GM21786 (cell line): ENCODE data around the gene PLA2G4B.

Experiments used
- ATAC-seq: cut with Tn5 transposase; IDR thresholded peaks from one replicate; pipeline ENCODE4 v1.9.1; 2021; ENCODE audit not compliant: unreplicated experiment

Gene PLA2G4B

GRCh38 chr15:41885841-41886240 is 47.2 kb downstream of the PLA2G4B start:
- ATAC-seq: no peak

DNA sequence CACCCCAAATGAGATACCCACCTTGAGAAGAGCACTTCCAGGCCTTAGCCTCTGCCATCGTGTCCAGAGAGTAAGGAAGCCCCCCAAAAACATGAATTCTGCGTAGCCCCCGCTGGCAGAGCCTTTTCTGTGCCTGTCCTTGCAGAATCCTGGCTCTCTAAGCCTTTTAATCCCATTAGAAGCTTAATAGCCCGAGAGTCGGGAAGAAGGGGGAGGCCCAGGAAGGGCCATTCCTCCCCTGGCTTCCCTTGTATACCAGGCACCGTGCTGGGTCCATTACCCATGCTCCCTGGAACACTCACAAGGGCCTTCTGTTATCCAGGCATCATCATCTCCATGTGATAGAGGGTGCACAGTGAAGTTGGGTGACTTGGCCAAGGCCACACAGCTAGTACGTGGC is 48.1 kb downstream of the PLA2G4B start:
- no peak for ATAC-seq

- no peak for ATAC-seq
Measured at GRCh38 chr15:41887161-41887560, 48.5 kb downstream of the PLA2G4B start.

DNA sequence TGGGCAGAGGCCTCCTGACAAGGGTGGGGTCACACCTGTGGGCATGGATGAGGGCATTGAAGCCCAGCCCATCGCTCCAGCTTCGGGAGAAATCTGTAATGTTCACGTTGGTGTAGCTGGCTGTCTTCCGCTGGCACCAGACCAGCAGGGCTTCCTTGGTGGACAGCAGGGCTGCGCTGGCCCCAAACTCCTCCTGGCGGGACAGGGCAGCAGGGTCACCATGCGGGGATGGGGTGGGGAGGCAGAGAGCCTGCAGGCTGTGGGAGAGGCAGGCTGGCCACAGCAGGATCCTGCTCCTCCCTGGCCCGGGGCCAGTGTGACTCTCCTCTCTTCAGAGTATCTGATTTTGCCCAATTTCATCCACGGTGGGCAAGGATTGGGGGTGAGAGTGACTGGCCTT is 49.2 kb downstream of the PLA2G4B start:
- no peak for ATAC-seq

GRCh38 chr15:41888662-41889253 is 50.1 kb downstream of the PLA2G4B start:
- no peak for ATAC-seq

DNA sequence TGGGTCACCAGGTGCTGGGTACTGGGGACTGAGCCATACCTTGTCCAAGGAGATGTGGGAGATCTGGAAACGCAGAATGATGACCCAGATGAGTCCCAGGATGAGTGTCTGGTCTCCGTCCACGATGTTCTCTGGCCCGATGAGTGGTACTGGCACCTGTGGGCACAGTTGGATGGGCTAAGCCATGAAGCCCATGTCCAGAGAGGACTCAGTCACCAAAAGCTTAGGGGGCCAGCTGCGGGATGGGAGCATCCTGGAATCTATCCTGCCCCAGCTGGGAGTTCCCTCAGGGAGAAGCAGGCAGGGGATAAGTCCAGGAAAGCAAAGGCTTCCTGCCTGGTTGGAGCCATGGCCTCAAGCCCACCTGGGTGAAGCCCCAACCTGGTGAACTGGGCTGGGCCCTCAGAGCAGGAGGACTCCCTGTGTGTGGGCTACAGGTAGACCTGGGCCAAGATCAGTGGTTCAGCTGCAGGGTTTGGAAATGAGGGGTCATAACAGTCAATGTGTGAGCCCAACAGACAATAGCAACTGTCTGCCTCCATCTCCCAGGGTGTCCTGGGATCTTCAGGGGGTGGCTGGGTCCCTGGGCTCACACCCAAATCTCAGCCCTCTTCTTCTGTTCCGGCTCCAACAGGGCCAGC is 51.5 kb downstream of the PLA2G4B start:
- ATAC-seq: no peak

GRCh38 chr15:41891226-41891625 is 52.6 kb downstream of the PLA2G4B start:
- ATAC-seq: no peak

DNA sequence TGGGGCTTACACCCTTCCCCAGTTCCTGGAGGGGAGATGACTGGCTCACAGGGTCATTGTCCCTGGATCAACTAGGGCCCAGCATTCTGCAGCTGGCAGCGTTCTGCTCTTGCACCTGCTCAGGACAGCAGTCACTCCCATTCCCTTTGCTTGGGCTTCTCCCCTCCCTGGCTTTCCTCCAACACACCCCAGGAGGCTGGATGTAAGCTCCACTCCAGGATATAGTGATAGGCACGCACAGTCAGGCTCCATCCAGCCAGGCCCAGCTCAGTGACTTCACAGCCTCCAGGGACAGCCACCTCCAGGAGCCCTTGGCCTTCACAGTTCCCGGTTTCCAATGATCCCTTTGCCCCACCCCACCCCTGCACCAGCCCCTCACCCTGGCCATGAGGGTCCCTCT is 53.3 kb downstream of the PLA2G4B start:
- no peak for ATAC-seq

DNA sequence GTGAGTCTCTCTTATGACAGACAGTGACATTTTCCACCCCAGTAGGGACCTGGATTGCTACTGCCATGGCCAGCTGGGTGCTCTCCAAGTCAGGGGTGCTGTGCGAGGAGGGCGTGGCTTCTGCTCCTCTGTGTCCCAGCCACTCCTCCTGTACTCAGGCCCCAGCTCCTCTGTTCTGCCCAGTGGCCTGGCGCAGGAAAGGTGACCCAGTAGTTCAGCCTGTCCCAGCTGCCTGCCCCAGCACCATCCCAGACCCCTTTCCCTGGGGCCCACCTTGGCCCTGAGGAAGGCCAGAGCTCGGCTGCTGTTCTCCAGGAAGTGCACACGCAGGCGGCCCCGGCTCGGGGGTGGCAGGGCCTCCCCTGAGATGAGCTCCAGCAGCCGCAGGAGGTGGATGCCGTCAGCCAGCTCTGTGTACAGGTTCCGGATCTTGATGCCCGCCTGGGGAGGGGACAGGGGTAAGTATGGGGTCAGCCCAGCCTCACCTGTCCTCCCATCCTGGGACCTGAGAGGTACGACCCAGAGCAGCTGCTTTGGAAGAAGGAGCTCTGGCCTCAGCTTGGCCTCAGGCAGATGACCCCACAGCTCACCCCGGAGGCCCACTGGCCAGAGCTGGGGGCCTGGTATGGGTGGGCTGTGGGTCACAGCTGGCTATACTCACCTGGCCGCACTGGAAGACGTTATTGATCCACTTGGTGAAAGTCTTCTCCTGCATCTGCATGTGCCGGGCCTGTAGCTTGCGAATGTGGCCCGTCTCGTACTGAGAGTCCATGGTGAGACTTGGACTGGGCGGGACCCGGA is 54.2 kb downstream of the PLA2G4B start:
- no peak for ATAC-seq

DNA sequence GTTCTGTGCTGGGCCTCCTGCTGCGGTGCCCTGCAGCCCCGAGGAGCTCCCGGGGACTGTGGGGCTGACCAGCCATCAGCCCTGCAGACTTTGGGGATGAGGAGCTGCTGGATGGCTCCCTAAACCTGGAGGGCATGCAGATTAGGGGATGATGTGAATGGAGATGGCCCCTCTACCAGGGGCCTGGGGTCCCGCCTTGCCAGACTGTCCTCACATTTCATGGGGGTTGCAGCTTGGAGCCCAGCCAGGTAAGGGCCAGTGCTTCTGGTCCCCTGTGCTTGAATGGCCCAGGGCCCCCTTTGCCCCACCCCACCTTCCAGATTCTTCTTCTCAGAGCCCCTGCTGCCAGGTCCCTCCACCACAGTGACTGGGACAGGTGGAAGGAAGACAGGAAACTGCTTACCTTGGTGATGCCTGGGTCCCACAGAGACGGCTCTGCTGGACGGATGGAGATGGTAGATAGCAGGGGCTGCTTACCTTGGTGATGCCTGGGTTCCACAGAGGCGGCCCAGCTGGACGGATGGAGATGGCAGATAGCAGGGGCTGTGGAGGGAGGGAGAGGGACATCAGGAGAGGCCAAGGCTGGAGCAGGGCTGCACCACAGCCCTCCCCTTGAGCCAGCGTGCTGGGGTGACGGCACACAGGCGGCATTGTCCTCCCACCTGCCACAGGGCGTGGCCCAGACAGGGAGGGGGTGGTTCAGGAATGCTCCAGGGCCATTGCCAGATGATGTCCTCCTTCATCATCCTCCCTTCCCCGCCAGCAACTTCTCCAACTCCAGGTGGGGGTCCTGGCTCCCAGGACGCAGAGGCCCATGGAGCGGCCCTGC is 55.0 kb downstream of the PLA2G4B start, which contains the start of gene SPTBN5:
SPTBN5 (minus strand) TSS at position 632 of the 829 bp plus-strand sequence; CDS start at position 76, 556 bp downstream.
- ATAC-seq: no peak

DNA sequence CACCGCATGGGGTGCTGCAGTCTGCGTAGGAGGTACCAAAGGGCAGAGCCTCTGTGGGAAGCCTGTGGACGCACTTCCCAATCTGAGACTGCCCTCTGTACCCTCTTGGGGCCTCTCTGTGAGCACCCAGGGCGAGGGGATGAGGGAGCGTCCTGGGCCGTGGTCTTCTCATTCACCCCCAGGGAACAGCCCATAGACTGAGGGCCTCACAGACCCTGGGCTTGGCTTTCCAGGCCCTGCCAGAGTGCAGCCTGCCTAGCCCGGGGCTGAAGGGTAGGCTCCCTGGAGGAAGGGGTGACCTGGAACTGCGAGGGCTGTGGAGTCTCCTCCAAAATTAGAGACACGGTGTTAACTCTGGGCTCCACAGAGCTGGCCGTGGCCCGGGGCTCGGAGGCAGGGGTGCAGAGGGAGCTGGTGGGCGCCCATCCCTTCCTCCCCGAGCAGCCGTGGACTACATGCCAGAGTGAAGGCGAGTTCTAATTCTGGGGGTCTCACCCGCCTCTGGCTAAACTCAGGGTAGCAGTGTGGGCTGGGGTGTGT is 55.7 kb downstream of the PLA2G4B start:
- no peak for ATAC-seq

DNA sequence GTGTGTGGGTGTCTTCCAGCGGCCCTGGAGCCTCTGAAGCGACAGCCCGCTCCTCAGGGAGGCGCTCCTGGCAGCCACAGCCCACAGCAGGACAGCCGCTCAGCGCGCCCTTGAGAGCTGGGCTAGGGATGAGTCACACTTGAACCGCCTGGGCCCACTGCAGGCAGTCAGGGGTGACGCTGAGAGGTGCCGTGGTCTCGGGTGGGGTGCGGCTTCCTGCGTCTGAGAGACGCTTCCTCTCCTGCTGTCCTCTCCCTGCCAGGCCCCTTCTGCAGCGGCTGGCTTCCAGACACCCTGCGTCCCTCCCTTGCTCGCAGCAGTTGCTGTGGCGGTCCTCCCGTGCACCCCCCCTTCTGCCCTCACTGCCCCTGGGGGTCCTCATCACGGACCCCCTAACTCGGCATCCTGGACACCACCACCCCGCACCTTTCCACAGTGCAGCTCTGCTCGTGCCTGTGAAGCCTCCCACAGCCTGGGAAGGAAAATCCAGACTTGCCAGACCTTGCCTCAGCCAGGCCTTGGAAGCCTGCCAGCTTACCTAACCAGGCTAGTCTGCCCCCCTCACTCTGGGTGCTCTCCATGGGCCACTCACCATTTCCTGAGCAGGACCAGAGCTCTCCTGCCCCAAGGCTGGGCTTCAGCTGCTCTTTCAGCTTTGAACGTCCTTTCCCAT is 56.3 kb downstream of the PLA2G4B start:
- ATAC-seq: peak; percentile 88

DNA sequence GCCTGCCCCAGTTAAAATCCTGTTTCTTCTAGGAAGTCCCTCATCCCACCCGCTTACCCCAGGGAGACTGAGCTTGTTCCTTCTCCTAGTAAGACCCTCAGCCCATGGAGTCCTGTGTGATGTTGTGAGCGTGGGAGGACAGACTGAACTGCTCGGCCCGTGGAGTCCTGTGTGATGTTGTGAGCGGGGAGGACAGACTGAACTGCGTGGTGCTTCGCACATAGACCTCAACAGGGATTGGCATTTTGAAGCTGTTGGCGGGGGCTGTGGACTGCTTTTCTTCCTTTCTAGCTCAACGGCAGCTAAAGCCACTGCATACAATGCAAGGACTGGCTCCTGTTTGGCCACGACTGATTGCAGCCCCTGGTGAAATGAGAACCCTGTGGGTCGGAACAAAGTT is 56.8 kb downstream of the PLA2G4B start:
- no peak for ATAC-seq

DNA sequence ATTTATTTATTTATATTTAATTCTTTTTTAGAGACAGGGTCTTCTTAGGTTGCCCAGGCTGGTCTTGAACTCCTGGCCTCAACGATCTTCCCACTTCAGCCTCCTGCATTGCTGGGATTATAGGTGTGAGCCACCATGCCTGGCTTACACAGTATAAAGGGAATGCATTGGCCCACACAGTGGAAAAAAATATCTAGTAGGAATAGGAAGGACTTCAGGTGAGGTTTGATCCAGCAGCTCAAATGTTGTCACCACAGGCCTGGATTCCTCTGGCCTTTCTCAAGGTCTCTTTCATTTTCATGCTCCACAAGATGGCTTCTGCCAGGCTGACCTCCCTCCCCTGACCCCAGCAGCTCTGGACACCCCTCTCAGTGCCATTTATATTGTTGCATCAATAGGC is 57.3 kb downstream of the PLA2G4B start:
- no peak for ATAC-seq

DNA sequence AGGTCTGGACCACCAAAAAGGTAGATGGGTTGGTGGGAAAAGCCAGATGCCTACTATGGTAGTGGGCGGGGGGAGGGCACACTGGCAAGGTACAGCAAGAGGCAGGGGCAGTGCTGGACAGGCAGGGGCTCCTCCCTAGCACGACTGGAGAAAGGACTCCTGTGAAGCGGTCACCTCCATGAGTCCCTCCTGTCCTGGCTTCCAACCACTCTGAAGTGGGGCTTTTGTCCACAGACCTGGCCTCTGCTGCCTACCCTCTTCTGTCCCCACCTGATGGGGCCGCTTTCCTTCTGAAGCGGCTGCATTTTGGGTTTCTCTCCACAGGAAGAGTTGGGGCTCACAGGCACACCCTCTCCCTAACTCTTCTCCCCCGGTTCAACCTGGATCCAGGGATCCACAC is 57.9 kb downstream of the PLA2G4B start:
- ATAC-seq: no peak

DNA sequence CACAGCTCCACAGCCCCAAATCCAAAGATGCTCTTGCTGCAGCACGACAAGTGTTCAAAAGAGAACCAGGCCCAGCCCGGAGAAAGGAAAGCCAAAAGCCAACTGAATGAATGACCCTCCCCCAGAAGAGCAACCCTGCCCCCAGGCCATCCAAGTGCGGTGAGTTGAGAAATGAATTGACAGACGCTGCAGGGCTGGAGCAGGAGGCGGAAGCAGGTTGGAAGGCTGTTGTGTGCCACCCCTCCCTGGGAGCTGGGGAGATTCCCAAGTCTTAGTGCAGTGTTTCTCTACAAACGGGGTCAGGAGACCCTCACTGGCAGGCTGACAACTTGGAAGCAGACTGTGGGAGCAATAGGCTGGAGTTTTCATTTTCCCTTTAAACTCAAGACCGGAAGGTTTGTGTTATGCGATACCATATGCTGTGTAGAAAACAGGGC is 58.7 kb downstream of the PLA2G4B start:
- no peak for ATAC-seq
